ENCODE measurements around the gene PUM1. TPM values are rescaled to one million over a fixed set of nuclear protein-coding genes. Genes with fewer than 3 reads are reported as not detected.

Gene PUM1
- total and polyA plus RNA-seq, 10 of the 15 experiments (the other 5 are each of a cell fraction or from before 2014, with no cell fraction given) = 21.4 to 75.3 (median 42.4) TPM

- no peak for ATAC-seq
- TF ChIP-seq ATF2 (IDR thresholded peaks at IDR 0.05; ENCODE audit: low read length) (no peak), SKIL (IDR thresholded peaks at IDR 0.05; ENCODE audit: low read depth, poor library complexity, severe bottlenecking) (no peak), DPF2 (IDR thresholded peaks at IDR 0.05) (no peak), NFYA (IDR thresholded peaks at IDR 0.05; ENCODE audit: borderline replicate concordance, low read depth, low read length) (no peak), YY1 (IDR thresholded peaks at IDR 0.05; ENCODE audit: low read depth, low read length) (no peak), MEF2B (IDR thresholded peaks at IDR 0.05; ENCODE audit: partially characterized antibody, poor library complexity, severe bottlenecking) (no peak), RCOR1 (conservative IDR thresholded peaks at IDR 0.05; ENCODE audit: low read depth, low read length) (no peak), NFYB (IDR thresholded peaks at IDR 0.05; ENCODE audit: insufficient read depth, low read depth, low read length) (no peak), LARP7 (IDR thresholded peaks at IDR 0.05) (no peak), E2F4 (IDR thresholded peaks at IDR 0.05; ENCODE audit: low read depth, low read length) (no peak), KLF5 (IDR thresholded peaks at IDR 0.05; ENCODE audit: partially characterized antibody) (no peak), SMC3 (IDR thresholded peaks at IDR 0.05; ENCODE audit: borderline replicate concordance, low read length) (no peak), NFIC (IDR thresholded peaks at IDR 0.05; ENCODE audit: low read depth, low read length) (no peak), BMI1 (IDR thresholded peaks at IDR 0.05; ENCODE audit: borderline replicate concordance) (no peak)
- TF ChIP-seq, protein P1, sequence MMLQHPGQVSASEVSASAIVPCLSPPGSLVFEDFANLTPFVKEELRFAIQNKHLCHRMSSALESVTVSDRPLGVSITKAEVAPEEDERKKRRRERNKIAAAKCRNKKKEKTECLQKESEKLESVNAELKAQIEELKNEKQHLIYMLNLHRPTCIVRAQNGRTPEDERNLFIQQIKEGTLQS (IDR thresholded peaks at IDR 0.05; ENCODE audit: borderline replicate concordance, extremely low read depth, low read depth, low read length) = no peak
Observed at GRCh38 chr1:30915491-30916230, 149.9 kb downstream of the PUM1 start.

More at GRCh38 chr1:30915491-30916230, 149.9 kb downstream of the PUM1 start:
- DNase-seq (ENCODE audit: low read depth, low spot score) = no peak
- H3K79me2 ChIP-seq (ENCODE audit: control insufficient read depth, insufficient read depth, low read length) = no peaks in the 10 kb centered on the region
- H3K9me3 ChIP-seq (replicated peaks; ENCODE audit: control insufficient read depth, insufficient read depth, low read length) = no peaks in the 10 kb centered on the region
- 45% methylated on average over 13 of the region's 13 CpGs for WGBS (ENCODE audit: insufficient coverage, insufficient replicate concordance, low lambda C conversion rate, missing lambda C conversion rate)
- H2AFZ ChIP-seq (ENCODE audit: control insufficient read depth, low read depth, low read length) = no peak overlapping the region
- no peak overlapping the region for H3K4me3 ChIP-seq
- H3K27me3 ChIP-seq (replicated peaks in 1 of 2; ENCODE audit: control insufficient read depth in 2 of 2, insufficient read depth in 2 of 2, low read length in 1 of 2) = no peaks in the 10 kb centered on the region
- CTCF ChIA-PET = interaction anchor here (0.6 to 8.7 kb wide), 6 partner anchors 62 to 340 kb away, joined by 3 to 303 read pairs (median 6); no protein-coding TSS in a partner anchor
- FAIRE-seq = no peak
- no peaks in the 10 kb centered on the region for H4K20me1 ChIP-seq (ENCODE audit: control insufficient read depth, insufficient read depth)
- H3K36me3 ChIP-seq (ENCODE audit: control insufficient read depth in 2 of 2, insufficient read depth in 2 of 2, low read length in 1 of 2) = no peaks in the 10 kb centered on the region
- no peaks in the 10 kb centered on the region for H3K4me1 ChIP-seq (ENCODE audit: control insufficient read depth, insufficient read depth, low read length)
- BruUV-seq (replicated peaks) = no TSS peak
- H3K4me2 ChIP-seq (ENCODE audit: control insufficient read depth, insufficient read depth) = no peak overlapping the region
- POLR2A ChIA-PET = no interaction called here
- H3K27ac ChIP-seq (ENCODE audit: control insufficient read depth, insufficient read depth) = no peak overlapping the region
- RAD21 ChIA-PET (ENCODE audit: unreplicated experiment) = interaction anchor here (0.6 to 6.9 kb wide), 7 partner anchors 9 to 197 kb away, joined by 3 to 154 read pairs (median 3); no protein-coding TSS in a partner anchor
- SMC1A ChIA-PET (ENCODE audit: uncharacterized antibody, unreplicated experiment) = interaction anchor here (1.0 to 6.7 kb wide), 2 partner anchors 8 to 111 kb away, joined by 3 to 160 read pairs; no protein-coding TSS in a partner anchor
- in situ Hi-C loops (cut with MboI) = loop anchor here (10.0 kb wide), 1 partner anchor 1681 kb away; the partner anchor contains the start of genes MECR and PTPRU
- no peak overlapping the region for H3K9ac ChIP-seq (ENCODE audit: control insufficient read depth, insufficient read depth, low read length)
- intact Hi-C loops (cut with micrococcal nuclease; ENCODE audit: unreplicated experiment) = no loop called here

Data from GM12878 (cell line).